H1 (cell line): Measurements from ENCODE around the gene MELTF. TPM values are rescaled to one million over a fixed set of nuclear protein-coding genes. Genes with fewer than 3 reads are reported as not detected.

Experiments used
- CTCF ChIA-PET: fragments of 300-600 bp; sonication (Branson Sonifier 250); formaldehyde crosslinking; loops from one replicate; lab custom pipeline; 2021; ENCODE audit not compliant: partially characterized antibody; lab: Charles Lee
- POLR2A ChIA-PET: fragments of 300-600 bp; sonication (Branson Sonifier 250); formaldehyde crosslinking; loops from one replicate; lab custom pipeline; 2021; ENCODE audit warnings: inconsistent platforms; ENCODE audit not compliant: partially characterized antibody; lab: Charles Lee
- DNase-seq, 2 experiments: peaks; one replicate each; pipeline versions ENCODE4 v3.0.0 to v3.0.0-alpha.2; 2010 to 2022; ENCODE audit warnings: low spot score in 2 of 2, low read depth in 1 of 2, mixed read lengths in 1 of 2
- FAIRE-seq: peaks from 2 replicates; lab custom pipeline; 2011; peaks lifted over from hg19 to GRCh38; lab: Jason Lieb, UNC
- H2AFZ ChIP-seq: 2 replicates; pipeline ENCODE4 v1.8.1; 2012; ENCODE audit warnings: low read length, inconsistent platforms
- H2AK5ac ChIP-seq: 2 replicates; pipeline ENCODE4 v1.6.1; 2013; ENCODE audit warnings: low read depth, low read length
- H2BK120ac ChIP-seq: replicated peaks from 2 replicates; pipeline ENCODE3; 2013; ENCODE audit warnings: low read depth, low read length, inconsistent platforms
- H2BK12ac ChIP-seq: 2 replicates; pipeline ENCODE4 v1.6.1; 2013; ENCODE audit warnings: low read depth, low read length
- H2BK15ac ChIP-seq: 2 replicates; pipeline ENCODE4 v1.6.1; 2013; ENCODE audit warnings: low read length
- H2BK20ac ChIP-seq: 2 replicates; pipeline ENCODE4 v1.6.1; 2013; ENCODE audit warnings: low read length
- H2BK5ac ChIP-seq: 2 replicates; pipeline ENCODE4 v1.6.1; 2013; ENCODE audit warnings: low read depth, low read length
- H3K14ac ChIP-seq: 2 replicates; pipeline ENCODE4 v1.6.1; 2013; ENCODE audit warnings: inconsistent platforms; ENCODE audit not compliant: insufficient read length
- H3K18ac ChIP-seq: 2 replicates; pipeline ENCODE4 v1.6.1; 2013; ENCODE audit warnings: low read length; ENCODE audit errors: extremely low read depth
- H3K23ac ChIP-seq: 2 replicates; pipeline ENCODE4 v1.6.1; 2013; ENCODE audit warnings: inconsistent platforms; ENCODE audit not compliant: insufficient read length
- H3K23me2 ChIP-seq: 2 replicates; pipeline ENCODE4 v1.6.1; 2013; ENCODE audit warnings: low read depth, low read length
- H3K27ac ChIP-seq: 2 replicates; pipeline ENCODE4 v1.6.1; 2011; ENCODE audit warnings: low read depth, low read length, inconsistent platforms
- H3K27me3 ChIP-seq, 4 experiments: replicated peaks in 1 of 4; 1 replicate in 1 of 4; 2 replicates in 3 of 4; pipeline versions ENCODE4 v1.6.1 to v1.8.1; 2011 to 2013; ENCODE audit warnings: low read length in 3 of 4, mild to moderate bottlenecking in 3 of 4, inconsistent platforms in 2 of 4, mixed read lengths in 2 of 4, moderate library complexity in 1 of 4; ENCODE audit not compliant: control insufficient read depth in 3 of 4, insufficient read depth in 3 of 4; ENCODE audit errors: extremely low read depth in 1 of 4
- H3K36me3 ChIP-seq, 4 experiments: 2 replicates each; pipeline versions ENCODE4 v1.6.1 to v1.8.1; 2011 to 2013; ENCODE audit warnings: mild to moderate bottlenecking in 4 of 4, low read length in 3 of 4, moderate library complexity in 2 of 4, control low read depth in 1 of 4, inconsistent platforms in 1 of 4; ENCODE audit not compliant: insufficient read depth in 4 of 4, control insufficient read depth in 2 of 4
- H3K4ac ChIP-seq: replicated peaks from 2 replicates; pipeline ENCODE3; 2013; ENCODE audit warnings: low read length, low read depth, mixed read lengths, inconsistent platforms; ENCODE audit not compliant: insufficient read length
- H3K4me1 ChIP-seq, 4 experiments: replicated peaks in 1 of 4; 1 replicate in 1 of 4; 2 replicates in 3 of 4; pipeline versions ENCODE4 v1.6.1 to v1.8.1; 2011 to 2013; ENCODE audit warnings: low read length in 3 of 4, inconsistent platforms in 2 of 4, mixed read lengths in 1 of 4; ENCODE audit not compliant: insufficient read depth in 4 of 4, control insufficient read depth in 3 of 4
- H3K4me2 ChIP-seq, 2 experiments: 2 replicates each; pipeline versions ENCODE4 v1.6.1 to v1.8.1; 2011 to 2013; ENCODE audit warnings: low read depth in 2 of 2, low read length in 2 of 2, control low read depth in 1 of 2, inconsistent platforms in 1 of 2, mild to moderate bottlenecking in 1 of 2; ENCODE audit not compliant: insufficient read depth in 1 of 2
- H3K4me3 ChIP-seq, 4 experiments: fragments of 200-600, 300-600 bp in 1 of 4; sonication (generic), shearing (Covaris generic), sonication (Bioruptor Twin) in 1 of 4; 2 replicates each; pipeline versions ENCODE4 v1.5.1 to v1.8.1; 2011 to 2016; ENCODE audit warnings: low read length in 4 of 4, low read depth in 3 of 4, control low read depth in 2 of 4, inconsistent platforms in 2 of 4, mild to moderate bottlenecking in 2 of 4, mixed read lengths in 1 of 4, moderate library complexity in 1 of 4; ENCODE audit not compliant: insufficient read depth in 2 of 4; ENCODE audit errors: extremely low read depth in 1 of 4
- H3K56ac ChIP-seq: replicated peaks from 2 replicates; pipeline ENCODE3; 2013; ENCODE audit warnings: low read depth, mild to moderate bottlenecking, mixed read lengths, low read length, inconsistent platforms; ENCODE audit not compliant: insufficient read length
- H3K79me1 ChIP-seq: 2 replicates; pipeline ENCODE4 v1.6.1; 2013; ENCODE audit warnings: low read depth, low read length, control low read depth
- H3K79me2 ChIP-seq, 2 experiments: 2 replicates each; pipeline versions ENCODE4 v1.6.1 to v1.8.1; 2012 to 2013; ENCODE audit warnings: low read length in 2 of 2, mild to moderate bottlenecking in 2 of 2, inconsistent platforms in 1 of 2; ENCODE audit not compliant: insufficient read depth in 2 of 2, control insufficient read depth in 1 of 2
- H3K9ac ChIP-seq, 4 experiments: replicated peaks in 1 of 4; 1 replicate in 1 of 4; 2 replicates in 3 of 4; pipeline versions ENCODE4 v1.6.1 to v1.8.1; 2011 to 2013; ENCODE audit warnings: low read depth in 3 of 4, low read length in 3 of 4, control low read depth in 2 of 4, mild to moderate bottlenecking in 2 of 4, moderate library complexity in 2 of 4, inconsistent platforms in 1 of 4; ENCODE audit errors: extremely low read depth in 1 of 4
- H3K9me3 ChIP-seq, 2 experiments: 2 replicates each; pipeline versions ENCODE4 v1.6.1 to v1.8.1; 2012 to 2013; ENCODE audit warnings: mild to moderate bottlenecking in 2 of 2, moderate library complexity in 2 of 2, control low read depth in 1 of 2, inconsistent platforms in 1 of 2, low read depth in 1 of 2, low read length in 1 of 2, mixed read lengths in 1 of 2; ENCODE audit not compliant: insufficient read depth in 2 of 2
- H4K20me1 ChIP-seq, 2 experiments: replicated peaks in 1 of 2; 2 replicates each; pipeline versions ENCODE3 to v1.8.1; 2011 to 2013; ENCODE audit warnings: inconsistent platforms in 2 of 2, low read length in 2 of 2, mild to moderate bottlenecking in 1 of 2; ENCODE audit not compliant: insufficient read depth in 2 of 2, control insufficient read depth in 1 of 2
- H4K5ac ChIP-seq: 2 replicates; pipeline ENCODE4 v1.6.1; 2013; ENCODE audit warnings: low read length, low read depth, mixed read lengths, inconsistent platforms; ENCODE audit not compliant: insufficient read length
- H4K8ac ChIP-seq: 2 replicates; pipeline ENCODE4 v1.8.0; 2013; ENCODE audit warnings: mild to moderate bottlenecking, moderate library complexity, low read length, inconsistent platforms; ENCODE audit not compliant: insufficient read depth; ENCODE audit errors: extremely low read depth
- H4K91ac ChIP-seq: replicated peaks from 2 replicates; pipeline ENCODE3; 2013; ENCODE audit warnings: low read length, mixed read lengths, inconsistent platforms; ENCODE audit not compliant: insufficient read length
- CHD1 ChIP-seq: IDR thresholded peaks from 2 replicates; pipeline ENCODE4 v1.6.1; 2012; ENCODE audit warnings: low read depth, low read length, improper control_type of control experiment
- CHD2 ChIP-seq: IDR thresholded peaks from 2 replicates; pipeline ENCODE4 v1.6.1; 2012; ENCODE audit warnings: low read length, improper control_type of control experiment
- CTBP2 ChIP-seq: IDR thresholded peaks from 2 replicates; pipeline ENCODE4 v1.7.0; 2011; ENCODE audit warnings: borderline replicate concordance, mild to moderate bottlenecking, moderate library complexity, mixed read lengths, low read length; ENCODE audit not compliant: insufficient read depth, insufficient read length
- GTF2F1 ChIP-seq: IDR thresholded peaks from 2 replicates; pipeline ENCODE4 v1.6.1; 2012; ENCODE audit warnings: low read depth, low read length, improper control_type of control experiment, borderline replicate concordance
- MAX ChIP-seq: IDR thresholded peaks from 2 replicates; pipeline ENCODE4 v1.6.1; 2012; ENCODE audit warnings: inconsistent platforms
- NANOG ChIP-seq: IDR thresholded peaks from 2 replicates; pipeline ENCODE4 v1.6.1; 2011; ENCODE audit warnings: low read length, low read depth, mild to moderate bottlenecking, inconsistent platforms; ENCODE audit not compliant: insufficient read depth, poor library complexity, severe bottlenecking
- RBBP5 ChIP-seq: IDR thresholded peaks from 2 replicates; pipeline ENCODE4 v1.7.1; 2012; ENCODE audit warnings: low read depth, mild to moderate bottlenecking, inconsistent platforms, low read length, moderate library complexity, borderline replicate concordance
- TBP ChIP-seq: IDR thresholded peaks from 2 replicates; pipeline ENCODE4 v1.6.1; 2011; ENCODE audit warnings: low read depth, low read length, improper control_type of control experiment
- TCF12 ChIP-seq: IDR thresholded peaks from 2 replicates; pipeline ENCODE4 v1.6.1; 2011; ENCODE audit warnings: low read depth, mild to moderate bottlenecking, low read length
- USF2 ChIP-seq: IDR thresholded peaks from 2 replicates; pipeline ENCODE4 v1.6.1; 2011; ENCODE audit warnings: low read length, improper control_type of control experiment
- ZNF274 ChIP-seq: IDR thresholded peaks from 2 replicates; pipeline ENCODE4 v1.7.0; 2012; ENCODE audit warnings: low read length, borderline replicate concordance; ENCODE audit errors: extremely low read depth
- WGBS, 2 experiments: shearing (Covaris generic) in 1 of 2; methylation state at CpG; one replicate each; pipeline versions ENCODE4 v1.1.6 to v1.1.7; 2013 to 2015; ENCODE audit warnings: low lambda C conversion rate in 2 of 2, mixed read lengths in 2 of 2, inconsistent platforms in 1 of 2, low coverage in 1 of 2, missing lambda C conversion rate in 1 of 2; ENCODE audit not compliant: insufficient replicate concordance in 2 of 2, insufficient coverage in 1 of 2, insufficient read length in 1 of 2; ENCODE audit errors: extremely low coverage in 1 of 2, missing lambda C conversion rate in 1 of 2; 5-methylcytosine and 5-hydroxymethylcytosine counted together
- polyA plus RNA-seq, 7 experiments: library from polyadenylated mRNA; depleted of rRNA in 3 of 7; stranded (reverse) in 5 of 7; unstranded in 2 of 7; fragments of >200 nt in 5 of 7; fragments of 200-250 nt in 2 of 7; gene quantifications; 1 replicate in 5 of 7; 2 replicates in 1 of 7; 4 replicates in 1 of 7; pipeline versions ENCODE4 v1.2.1 to v1.2.3, GENCODE V29; 2011 to 2013; ENCODE audit warnings: missing spikeins in 2 of 7, mixed read lengths in 2 of 7
- total RNA-seq: library from RNA; stranded (reverse); fragmentation: NEBNext Ultra II Directional; extraction: Animal tissue kit (Norgen Biotek cat#: 25700); gene quantifications from 2 replicates; pipeline ENCODE4 v1.2.1, GENCODE V29; 2021

Gene MELTF
- total and polyA plus RNA-seq, 2 of the 8 experiments (the other 6 are each of a cell fraction or from before 2014, with no cell fraction given), result 1.7 to 3.5 TPM

- Histone ChIP-seq H3K4me2 (no peak overlapping the region), H3K36me3 (no peaks in the 10 kb centered on the region), H2BK20ac (no peak overlapping the region), H2BK120ac (no peak overlapping the region), H2BK12ac (no peak overlapping the region), H3K4me1 (peaks cover 0 to 19% (median 10%) of the 10 kb centered on the region in 4 experiments; a peak in 5 of 7 replicates), H3K18ac (no peak overlapping the region), H4K91ac (no peak overlapping the region), H3K23me2 (peaks cover 4% of the 10 kb centered on the region; the same call in 1 of the 2 replicates), H3K79me1 (no peaks in the 10 kb centered on the region), H2BK15ac (no peak overlapping the region), H3K4me3 (no peak overlapping the region), H4K8ac (no peak overlapping the region), H3K9me3 (no peaks in the 10 kb centered on the region), H3K14ac (no peak overlapping the region), H3K79me2 (no peaks in the 10 kb centered on the region), H2AFZ (no peak overlapping the region), H3K27ac (no peak overlapping the region), H3K27me3 (peaks cover 28 to 36% (median 35%) of the 10 kb centered on the region in 4 experiments), H3K9ac (no peak overlapping the region), H4K20me1 (no peaks in the 10 kb centered on the region), H2BK5ac (no peak overlapping the region), H3K56ac (no peak overlapping the region), H3K4ac (no peak overlapping the region), H3K23ac (no peak overlapping the region), H4K5ac (no peak overlapping the region), H2AK5ac (no peak overlapping the region)
- no peak for TF ChIP-seq GTF2F1
- no peak for TF ChIP-seq CHD2
- no peak for TF ChIP-seq CTBP2
- no peak for TF ChIP-seq NANOG
- no peak for TF ChIP-seq ZNF274
- TF ChIP-seq RBBP5, result no peak
- TF ChIP-seq TBP, result no peak
- TF ChIP-seq CHD1, result no peak
- no peak for TF ChIP-seq TCF12
- no peak for TF ChIP-seq MAX
- TF ChIP-seq USF2, result no peak
- DNase-seq (no peak), FAIRE-seq (no peak)
- ChIA-PET POLR2A (no interaction called here), CTCF (interaction anchor here (0.6 to 1.8 kb wide), 6 partner anchors 9 to 223 kb away, joined by 3 to 6 read pairs (median 3); no protein-coding TSS in a partner anchor)
- 61% methylated on average over 2 of the region's 2 CpGs; no CpG with 5 or more reads in 1 of the 2 experiments for WGBS, 2 experiments
These were observed 66.0 kb downstream of the MELTF start for GRCh38 chr3:196963631-196963953.
